NCI-H460 (cell line): Measurements from ENCODE around the gene GNG3. TPM values are rescaled to one million over a fixed set of nuclear protein-coding genes. Genes with fewer than 3 reads are reported as not detected.

Experiments used
- DNase-seq: peaks from one replicate; pipeline ENCODE4 v3.0.0-alpha.2; 2016; ENCODE audit warnings: low read depth; ENCODE audit errors: extremely low read depth
- small RNA-seq, 2 experiments: library from RNA; depleted of rRNA; stranded (forward); fragments of <200 nt; gene quantifications; one replicate each; pipeline ENCODE3, GENCODE V24; 2014
- total RNA-seq: library from RNA; depleted of rRNA; stranded (reverse); fragments of >200 nt; shearing (Covaris generic); gene quantifications from 2 replicates; pipeline ENCODE4 v1.2.3, GENCODE V29; 2014; rRNA removed

GNG3 gene
- total RNA-seq, 1 experiment from 2014 or later, result 0.17 TPM

DNA sequence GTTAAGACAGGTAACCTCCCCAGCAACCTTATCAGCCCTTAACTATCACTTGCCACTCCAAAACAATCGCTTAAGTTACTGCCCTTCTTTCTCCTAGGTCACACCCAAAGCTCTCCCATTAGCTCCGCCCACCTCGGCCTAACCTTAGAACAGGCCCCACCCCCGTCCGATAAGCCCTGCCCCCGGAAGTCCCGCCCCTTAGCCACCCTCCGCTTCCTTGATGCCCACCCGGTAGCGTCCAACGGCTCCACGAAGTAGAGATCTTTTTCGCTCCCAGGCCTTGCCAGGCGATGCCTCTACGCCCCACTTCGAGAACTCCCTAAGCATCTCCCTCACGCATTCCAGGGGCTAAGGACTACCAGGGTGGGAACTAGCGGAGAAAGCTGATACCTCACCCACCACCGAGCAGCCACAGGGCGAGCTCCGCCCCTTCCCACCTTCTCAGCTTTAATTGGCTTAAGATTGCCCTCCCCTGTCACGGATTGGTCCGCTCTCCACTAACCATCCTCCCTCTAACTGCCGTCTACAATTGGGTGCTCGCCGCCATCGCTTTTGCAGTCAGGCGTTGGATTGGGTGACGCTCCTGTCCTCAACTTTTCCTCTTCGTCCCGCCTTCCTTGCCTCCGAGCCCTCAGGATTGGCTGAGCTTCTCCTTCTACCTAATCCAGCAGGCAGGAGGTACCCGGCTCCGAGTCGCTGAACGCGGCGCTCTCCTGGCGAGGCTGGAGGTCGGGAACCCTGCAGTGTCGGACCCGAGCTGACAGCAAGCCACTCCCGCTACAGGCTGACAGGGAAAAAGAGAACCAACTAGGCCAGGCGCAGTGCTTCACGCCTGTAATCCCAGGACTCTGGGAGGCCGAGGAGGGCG, 46.5 kb downstream of the GNG3 start, which contains the start of gene ZBTB3:
TSS of gene ZBTB3 (minus strand) at position 425 of the 868 bp plus-strand sequence. CDS start 496 bp downstream, outside the sequence.
- peak; percentile 98 for DNase-seq

DNA sequence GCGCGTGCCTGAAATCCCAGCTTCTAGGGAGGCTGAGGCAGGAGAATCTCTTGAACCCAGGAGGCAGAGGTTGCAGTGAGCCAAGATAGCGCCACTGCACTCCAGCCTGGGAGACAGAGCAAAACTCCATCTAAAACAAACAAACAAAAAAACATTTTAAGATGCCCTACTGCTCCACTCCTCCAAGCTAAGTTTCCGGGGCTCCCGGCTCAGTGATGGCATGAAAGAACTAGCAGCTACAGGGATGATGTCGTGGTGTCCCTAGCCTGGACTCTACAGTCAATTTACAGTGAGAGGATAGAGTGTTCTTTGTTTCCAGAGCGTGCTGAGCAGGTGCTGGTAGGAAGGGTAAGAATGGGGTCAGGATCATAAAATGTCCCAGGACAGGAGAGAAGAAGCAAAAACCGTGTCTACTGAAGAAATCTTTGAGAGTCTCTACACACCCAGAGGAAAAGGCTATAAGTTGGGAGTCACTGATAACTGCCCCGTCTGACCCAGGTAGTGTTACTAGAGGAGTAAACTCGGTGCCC, 47.7 kb downstream of the GNG3 start:
- no peak for DNase-seq

DNA sequence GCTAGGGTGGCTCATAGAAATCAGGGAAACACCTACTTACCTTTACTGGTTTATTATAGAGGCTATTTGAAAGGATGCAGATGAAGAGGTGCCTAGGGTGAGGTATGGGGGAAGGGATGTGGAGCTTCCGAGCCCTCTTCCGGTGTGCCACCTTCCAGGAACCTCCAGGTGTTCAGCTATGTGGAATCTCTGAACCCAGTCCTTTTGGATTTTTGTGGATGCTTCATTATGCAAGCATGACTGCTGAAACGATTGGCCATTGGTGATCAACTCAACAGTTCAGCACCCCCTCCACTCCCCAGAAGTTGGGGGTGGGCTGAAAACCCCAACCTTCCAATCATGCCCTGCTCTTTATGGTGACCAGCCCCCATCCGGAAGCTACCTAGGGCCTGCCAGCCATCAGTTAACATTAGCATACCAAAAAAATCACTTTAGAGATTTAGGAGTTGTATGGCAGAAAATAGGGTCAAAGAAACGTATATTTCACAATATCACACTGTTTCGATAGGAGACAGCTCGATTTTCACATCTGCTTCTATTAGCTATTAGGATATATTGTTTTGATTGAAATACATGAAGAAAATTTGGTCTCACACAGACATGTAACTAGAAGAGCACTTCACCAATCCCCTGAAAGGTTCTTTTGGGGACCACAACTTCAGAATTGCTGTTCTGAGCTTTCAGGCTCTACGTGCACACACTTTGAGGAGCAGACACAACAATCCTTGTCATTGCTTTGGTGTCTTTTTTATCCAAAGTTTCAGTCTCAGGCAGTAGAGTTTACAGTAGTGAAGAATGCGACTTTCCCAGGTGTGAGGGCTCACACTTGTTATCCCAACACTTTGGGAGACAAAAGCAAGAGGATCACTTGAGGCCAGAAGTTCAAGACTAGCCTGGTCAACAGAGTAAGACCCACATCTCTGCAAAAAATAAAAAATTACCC, 50.6 kb downstream of the GNG3 start:
- DNase-seq, result no peak

Small RNA genes lying within 50 kb of the gene (small RNA-seq; reads per million reads assigned to genes)
- gene SNORA57, result 0 reads per million in 2 experiments

Other genes starting within 250 kb of the GNG3 start
- 80.2 and 86.0 TPM in 2 replicates for gene AHNAK, start 160.9 kb upstream of the GNG3 start, total RNA-seq
- gene EEF1G, start 133.8 kb upstream of the GNG3 start, total RNA-seq, result 2,030 and 2,160 TPM in 2 replicates
- gene TUT1, start 116.2 kb upstream of the GNG3 start, total RNA-seq, result 6.3 and 6.4 TPM in 2 replicates
- 67.7 and 79.0 TPM in 2 replicates for gene MTA2, start 105.8 kb upstream of the GNG3 start, total RNA-seq
- gene EML3, start 94.9 kb upstream of the GNG3 start, total RNA-seq, result 14.6 and 18.4 TPM in 2 replicates
- gene ROM1, start 94.4 kb upstream of the GNG3 start, total RNA-seq, result 1.2 and 3.0 TPM in 2 replicates
- 22.6 TPM in 2 replicates for gene B3GAT3, start 85.7 kb upstream of the GNG3 start, total RNA-seq
- 172 and 229 TPM in 2 replicates for gene GANAB, start 61.1 kb upstream of the GNG3 start, total RNA-seq
- gene INTS5, start 54.4 kb upstream of the GNG3 start, total RNA-seq, result 11.1 and 11.4 TPM in 2 replicates
- gene C11orf98, start 42.5 kb upstream of the GNG3 start, total RNA-seq, result 61.6 and 69.1 TPM in 2 replicates
- 8.8 and 11.5 TPM in 2 replicates for gene CSKMT, start 42.4 kb upstream of the GNG3 start, total RNA-seq
- gene UQCC3, start 36.0 kb upstream of the GNG3 start, total RNA-seq, result 13.9 and 20.2 TPM in 2 replicates
- gene LBHD1, start 35.4 kb upstream of the GNG3 start, total RNA-seq, result 5.4 and 5.5 TPM in 2 replicates
- 82.6 and 93.2 TPM in 2 replicates for gene UBXN1, start 28.6 kb upstream of the GNG3 start, total RNA-seq
- 0.02 TPM in 1 of 2 replicates, not detected in the other for gene LRRN4CL, start 18.1 kb upstream of the GNG3 start, total RNA-seq
- 57.4 and 59.2 TPM in 2 replicates for gene BSCL2, start 252 bp upstream of the GNG3 start, total RNA-seq
- 4.4 and 7.5 TPM in 2 replicates for gene HNRNPUL2, start 19.8 kb downstream of the GNG3 start, total RNA-seq
- gene TTC9C, start 20.8 kb downstream of the GNG3 start, total RNA-seq, result 25.8 and 28.8 TPM in 2 replicates
- gene ZBTB3, start 46.5 kb downstream of the GNG3 start, total RNA-seq, result 4.1 and 5.5 TPM in 2 replicates
- gene POLR2G, start 53.9 kb downstream of the GNG3 start, total RNA-seq, result 79.6 and 88.3 TPM in 2 replicates
- gene TAF6L, start 63.7 kb downstream of the GNG3 start, total RNA-seq, result 10.5 and 11.9 TPM in 2 replicates
- 38.4 and 44.3 TPM in 2 replicates for gene TMEM179B, start 79.7 kb downstream of the GNG3 start, total RNA-seq
- 21.4 and 25.9 TPM in 2 replicates for gene TMEM223, start 84.3 kb downstream of the GNG3 start, total RNA-seq
- gene NXF1, start 97.8 kb downstream of the GNG3 start, total RNA-seq, result 18.7 and 28.7 TPM in 2 replicates
- gene STX5, start 124.4 kb downstream of the GNG3 start, total RNA-seq, result 14.7 and 15.9 TPM in 2 replicates
- gene TEX54, start 125.2 kb downstream of the GNG3 start, total RNA-seq, result not detected in 2 replicates
- 64.7 and 71.2 TPM in 2 replicates for gene WDR74, start 131.9 kb downstream of the GNG3 start, total RNA-seq
- gene SLC3A2, start 173.2 kb downstream of the GNG3 start, total RNA-seq, result 449 and 464 TPM in 2 replicates
- not detected in 2 replicates for gene CHRM1, start 213.7 kb downstream of the GNG3 start, total RNA-seq